HepG2 (cell line): ENCODE results near the gene CDCA4. TPM values are rescaled to one million over a fixed set of nuclear protein-coding genes. Genes with fewer than 3 reads are reported as not detected.

Source experiments
- ATAC-seq: fragments of 200-7000 bp; cut with Tn5 transposase; 3 replicates; pipeline ENCODE4 v1.9.1; 2020; ENCODE audit warnings: mild to moderate bottlenecking, moderate library complexity
- BruUV-seq: library from RNA; stranded (reverse); fragments of 400-500 nt; replicated peaks from 2 replicates; lab custom pipeline; 2021; lab: Mats Ljungman, UMichigan
- CTCF ChIA-PET: fragments of 300-600 bp; formaldehyde crosslinking; extraction: SDS; loops from one replicate; lab custom pipeline; 2021; ENCODE audit warnings: low total read pairs, inconsistent platforms, low intra/inter-chr PET ratio; lab: Yijun Ruan, JAX
- POLR2A ChIA-PET: fragments of 350-600 bp; sonication (Branson Sonifier 250); formaldehyde crosslinking; loops from one replicate; lab custom pipeline; 2020; ENCODE audit warnings: antibody characterized with exemption, inconsistent platforms; lab: Yijun Ruan, JAX
- DNase-seq: peaks from one replicate; pipeline ENCODE4 v3.0.0-alpha.2; 2015; ENCODE audit warnings: low spot score
- FAIRE-seq: peaks from 3 replicates; lab custom pipeline; 2011; peaks lifted over from hg19 to GRCh38; lab: Jason Lieb, UNC
- H2AFZ ChIP-seq: one replicate; pipeline ENCODE4 v1.6.1; 2011; ENCODE audit warnings: low read length, inconsistent platforms
- H3K27ac ChIP-seq: fragments of 300-600 bp; 3 replicates; pipeline ENCODE4 v1.8.0; 2011; ENCODE audit warnings: mixed run types, mild to moderate bottlenecking, mixed read lengths, low read length, inconsistent platforms; ENCODE audit not compliant: insufficient read depth; ENCODE audit errors: extremely low read length
- H3K27me3 ChIP-seq, 2 experiments: fragments of 200-600 bp in 1 of 2; 2 replicates in 1 of 2; 3 replicates in 1 of 2; pipeline versions ENCODE4 v1.6.0 to v1.8.0; 2011; ENCODE audit warnings: low read length in 2 of 2, mild to moderate bottlenecking in 2 of 2, moderate library complexity in 2 of 2, inconsistent platforms in 1 of 2; ENCODE audit not compliant: insufficient read depth in 2 of 2, control insufficient read depth in 1 of 2
- H3K36me3 ChIP-seq, 2 experiments: fragments of 200-600 bp in 1 of 2; replicated peaks in 1 of 2; 2 replicates in 1 of 2; 3 replicates in 1 of 2; pipeline versions ENCODE4 v1.5.1 to v1.8.0; 2011; ENCODE audit warnings: low read length in 2 of 2, inconsistent platforms in 1 of 2; ENCODE audit not compliant: insufficient read depth in 2 of 2, control insufficient read depth in 1 of 2
- H3K4me1 ChIP-seq: 2 replicates; pipeline ENCODE4 v1.5.1; 2012; ENCODE audit warnings: low read length, inconsistent platforms; ENCODE audit not compliant: insufficient read depth
- H3K4me2 ChIP-seq: 2 replicates; pipeline ENCODE4 v1.6.0; 2011; ENCODE audit warnings: low read depth, low read length, inconsistent platforms
- H3K4me3 ChIP-seq, 3 experiments: fragments of 200-600 bp in 1 of 3; sonication (generic), shearing (Covaris generic) in 1 of 3; replicated peaks in 1 of 3; 2 replicates each; pipeline ENCODE4 v1.5.1; 2011 to 2016; ENCODE audit warnings: low read length in 3 of 3, inconsistent platforms in 2 of 3, low read depth in 2 of 3, mild to moderate bottlenecking in 2 of 3, control low read depth in 1 of 3, mixed read lengths in 1 of 3; ENCODE audit not compliant: insufficient read depth in 1 of 3
- H3K79me2 ChIP-seq: one replicate; pipeline ENCODE4 v1.6.1; 2011; ENCODE audit warnings: low read length, inconsistent platforms; ENCODE audit not compliant: insufficient read depth
- H3K9ac ChIP-seq: 2 replicates; pipeline ENCODE4 v1.6.0; 2011; ENCODE audit warnings: mild to moderate bottlenecking, low read depth, low read length, inconsistent platforms; ENCODE audit not compliant: insufficient read depth
- H3K9me3 ChIP-seq: 2 replicates; pipeline ENCODE4 v1.5.1; 2012; ENCODE audit warnings: mild to moderate bottlenecking, low read length
- H4K20me1 ChIP-seq: 2 replicates; pipeline ENCODE4 v1.6.0; 2011; ENCODE audit warnings: inconsistent platforms, mild to moderate bottlenecking, low read length, moderate library complexity; ENCODE audit not compliant: insufficient read depth
- ATF1 ChIP-seq: IDR thresholded peaks from 2 replicates; pipeline ENCODE4 v1.6.1; 2016; ENCODE audit warnings: mild to moderate bottlenecking, control low read depth
- GABPB1 ChIP-seq: IDR thresholded peaks from 2 replicates; pipeline ENCODE4 v1.6.1; 2016; ENCODE audit warnings: mild to moderate bottlenecking, missing genetic modification reagents, moderate library complexity, missing compliant biosample characterization
- HMG20A ChIP-seq: IDR thresholded peaks from 2 replicates; pipeline ENCODE4 v1.6.1; 2016; ENCODE audit warnings: borderline replicate concordance
- NR3C1 ChIP-seq: sonication (generic); formaldehyde crosslinking; IDR thresholded peaks from 2 replicates; pipeline ENCODE4 v1.4.0; 2020; ENCODE audit warnings: missing genetic modification reagents
- NRL ChIP-seq: sonication (generic); formaldehyde crosslinking; IDR thresholded peaks from 2 replicates; pipeline ENCODE4 v1.5.0; 2020; ENCODE audit warnings: missing genetic modification reagents, mild to moderate bottlenecking, moderate library complexity, borderline replicate concordance
- PHF8 ChIP-seq: sonication (generic); formaldehyde crosslinking; IDR thresholded peaks from 2 replicates; pipeline ENCODE4 v1.5.0; 2020; ENCODE audit warnings: missing genetic modification reagents
- RBM22 ChIP-seq: fragments of 200-400 bp; formaldehyde crosslinking; optimal IDR thresholded peaks from 2 replicates; pipeline ENCODE3; 2017; ENCODE audit warnings: mild to moderate bottlenecking, low read length, moderate library complexity
- RELA ChIP-seq: sonication (generic); formaldehyde crosslinking; IDR thresholded peaks from 2 replicates; pipeline ENCODE4 v1.4.0; 2020; ENCODE audit warnings: missing genetic modification reagents
- SATB2 ChIP-seq: sonication (generic); formaldehyde crosslinking; IDR thresholded peaks from 2 replicates; pipeline ENCODE4 v1.5.0; 2020; ENCODE audit warnings: missing genetic modification reagents
- SMAD9 ChIP-seq: sonication (generic); formaldehyde crosslinking; IDR thresholded peaks from 2 replicates; pipeline ENCODE4 v1.5.1; 2020; ENCODE audit warnings: mild to moderate bottlenecking, missing genetic modification reagents
- ZBTB1 ChIP-seq: sonication (generic); formaldehyde crosslinking; IDR thresholded peaks from 2 replicates; pipeline ENCODE4 v1.4.0; 2020; ENCODE audit warnings: missing genetic modification reagents, borderline replicate concordance
- ZNF350 ChIP-seq: sonication (generic); formaldehyde crosslinking; IDR thresholded peaks from 2 replicates; pipeline ENCODE4 v1.4.0; 2020; ENCODE audit warnings: mild to moderate bottlenecking, low read depth, missing genetic modification reagents, borderline replicate concordance
- ZNF879 ChIP-seq: sonication (generic); formaldehyde crosslinking; IDR thresholded peaks from 2 replicates; pipeline ENCODE4 v1.8.1; 2023; ENCODE audit warnings: missing genetic modification reagents
- whole genome bisulfite sequencing: methylation state at CpG from one replicate; pipeline ENCODE4 v1.1.6; 2017; ENCODE audit warnings: low lambda C conversion rate; 5-methylcytosine and 5-hydroxymethylcytosine counted together
- in situ Hi-C: cut with HindIII; loops from 2 replicates; pipeline ENCODE4 v1.10.0; 2017; ENCODE audit warnings: low pct_unique_long_range_greater_than_20kb; ENCODE audit not compliant: extremely low pct_ligation_motif_present
- intact Hi-C: fragments of 100-400 bp; cut with micrococcal nuclease; formaldehyde crosslinking; loops from one replicate; pipeline ENCODE4 v1.10.0; 2022; ENCODE audit not compliant: unreplicated experiment
- polyA plus RNA-seq, 8 experiments: library from polyadenylated mRNA; depleted of rRNA in 3 of 8; stranded (reverse) in 7 of 8; unstranded in 1 of 8; fragments of >200 nt; fragmentation: Illumina TruSeq in 4 of 8; extraction: Trizol in 4 of 8; gene quantifications; 2 replicates each; pipeline versions ENCODE4 v1.2.1 to v1.2.3, GENCODE V29; 2011 to 2016; ENCODE audit warnings: low read depth in 4 of 8, missing spikeins in 1 of 8, mixed read lengths in 1 of 8; ENCODE audit not compliant: insufficient read depth in 1 of 8
- total RNA-seq, 5 experiments: library from RNA; depleted of rRNA; stranded (reverse); fragments of >200 nt; fragmentation: Illumina TruSeq; extraction: Trizol; gene quantifications; 2 replicates each; pipeline ENCODE4 v1.2.3, GENCODE V29; 2016; ENCODE audit warnings: low read depth in 1 of 5
- TF ChIP-seq, protein P1 (sequence below): sonication (generic); formaldehyde crosslinking; IDR thresholded peaks from 2 replicates; pipeline ENCODE4 v1.4.0; 2020; ENCODE audit warnings: mild to moderate bottlenecking, missing genetic modification reagents
- TF ChIP-seq, protein P2 (sequence below): sonication (generic); formaldehyde crosslinking; IDR thresholded peaks from 2 replicates; pipeline ENCODE4 v1.4.0; 2020; ENCODE audit warnings: missing genetic modification reagents, borderline replicate concordance
- TF ChIP-seq, protein P3 (sequence below): sonication (generic); formaldehyde crosslinking; IDR thresholded peaks from 2 replicates; pipeline ENCODE4 v1.4.0; 2020; ENCODE audit warnings: mild to moderate bottlenecking, missing genetic modification reagents, borderline replicate concordance

Gene CDCA4
- total and polyA plus RNA-seq, 2 of the 13 experiments (the other 11 are each of a cell fraction or from before 2014, with no cell fraction given), result 19.7 to 43.1 TPM

DNA sequence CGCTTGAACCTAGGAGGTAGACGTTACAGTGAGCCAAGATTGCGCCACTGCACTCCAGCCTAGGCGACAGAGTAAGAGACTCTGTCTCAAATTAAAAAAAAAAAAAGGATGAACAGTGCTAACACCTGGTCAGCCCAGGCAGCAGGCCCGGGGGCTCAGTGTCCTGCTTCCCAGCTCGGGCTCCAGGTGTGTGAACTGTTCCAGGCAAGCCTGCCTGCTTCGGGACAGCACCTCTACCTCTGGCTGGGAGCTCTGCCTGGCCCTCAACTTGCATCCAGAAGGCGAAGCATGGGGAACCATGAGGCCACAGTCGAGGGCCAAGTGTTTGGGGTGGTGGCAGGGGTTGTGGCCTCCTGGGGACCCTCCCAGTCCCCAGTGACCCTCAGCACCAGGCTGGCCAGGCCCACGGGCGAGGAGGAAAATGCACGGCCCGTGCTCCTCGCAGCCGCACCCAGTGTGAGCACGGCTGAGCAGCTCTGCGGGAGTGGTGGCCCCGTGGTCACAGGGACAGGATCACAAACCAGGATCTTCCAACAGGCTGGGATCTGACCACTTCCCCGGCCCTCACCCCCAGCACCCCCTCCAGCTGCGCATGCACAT, 15.5 kb downstream of the CDCA4 start:
- no peaks in the 10 kb centered on the region for H3K9me3 ChIP-seq
- no peak overlapping the region for H3K4me3 ChIP-seq
- H3K27me3 ChIP-seq, result no peaks in the 10 kb centered on the region
- intact Hi-C loops (no loop called here), in situ Hi-C loops (no loop called here)
- ATAC-seq, result peak; percentile 32
- ChIA-PET POLR2A (no interaction called here), CTCF (no interaction called here)
- no peak for TF ChIP-seq SMAD9
- no peak for TF ChIP-seq SATB2
- no peak for TF ChIP-seq GABPB1
- no peak for TF ChIP-seq NR3C1 (CRISPR knock-in tag)
- TF ChIP-seq NRL (CRISPR knock-in tag), result no peak
- TF ChIP-seq, protein P1, sequence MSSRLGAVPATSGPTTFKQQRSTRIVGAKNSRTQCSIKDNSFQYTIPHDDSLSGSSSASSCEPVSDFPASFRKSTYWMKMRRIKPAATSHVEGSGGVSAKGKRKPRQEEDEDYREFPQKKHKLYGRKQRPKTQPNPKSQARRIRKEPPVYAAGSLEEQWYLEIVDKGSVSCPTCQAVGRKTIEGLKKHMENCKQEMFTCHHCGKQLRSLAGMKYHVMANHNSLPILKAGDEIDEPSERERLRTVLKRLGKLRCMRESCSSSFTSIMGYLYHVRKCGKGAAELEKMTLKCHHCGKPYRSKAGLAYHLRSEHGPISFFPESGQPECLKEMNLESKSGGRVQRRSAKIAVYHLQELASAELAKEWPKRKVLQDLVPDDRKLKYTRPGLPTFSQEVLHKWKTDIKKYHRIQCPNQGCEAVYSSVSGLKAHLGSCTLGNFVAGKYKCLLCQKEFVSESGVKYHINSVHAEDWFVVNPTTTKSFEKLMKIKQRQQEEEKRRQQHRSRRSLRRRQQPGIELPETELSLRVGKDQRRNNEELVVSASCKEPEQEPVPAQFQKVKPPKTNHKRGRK (CRISPR knock-in tag), result no peak
- no peak for TF ChIP-seq RBM22
- no peak for TF ChIP-seq HMG20A (CRISPR knock-in tag)
- TF ChIP-seq, protein P2, sequence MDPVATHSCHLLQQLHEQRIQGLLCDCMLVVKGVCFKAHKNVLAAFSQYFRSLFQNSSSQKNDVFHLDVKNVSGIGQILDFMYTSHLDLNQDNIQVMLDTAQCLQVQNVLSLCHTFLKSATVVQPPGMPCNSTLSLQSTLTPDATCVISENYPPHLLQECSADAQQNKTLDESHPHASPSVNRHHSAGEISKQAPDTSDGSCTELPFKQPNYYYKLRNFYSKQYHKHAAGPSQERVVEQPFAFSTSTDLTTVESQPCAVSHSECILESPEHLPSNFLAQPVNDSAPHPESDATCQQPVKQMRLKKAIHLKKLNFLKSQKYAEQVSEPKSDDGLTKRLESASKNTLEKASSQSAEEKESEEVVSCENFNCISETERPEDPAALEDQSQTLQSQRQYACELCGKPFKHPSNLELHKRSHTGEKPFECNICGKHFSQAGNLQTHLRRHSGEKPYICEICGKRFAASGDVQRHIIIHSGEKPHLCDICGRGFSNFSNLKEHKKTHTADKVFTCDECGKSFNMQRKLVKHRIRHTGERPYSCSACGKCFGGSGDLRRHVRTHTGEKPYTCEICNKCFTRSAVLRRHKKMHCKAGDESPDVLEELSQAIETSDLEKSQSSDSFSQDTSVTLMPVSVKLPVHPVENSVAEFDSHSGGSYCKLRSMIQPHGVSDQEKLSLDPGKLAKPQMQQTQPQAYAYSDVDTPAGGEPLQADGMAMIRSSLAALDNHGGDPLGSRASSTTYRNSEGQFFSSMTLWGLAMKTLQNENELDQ, result no peak
- no peak for TF ChIP-seq PHF8 (CRISPR knock-in tag)
- TF ChIP-seq, protein P3, sequence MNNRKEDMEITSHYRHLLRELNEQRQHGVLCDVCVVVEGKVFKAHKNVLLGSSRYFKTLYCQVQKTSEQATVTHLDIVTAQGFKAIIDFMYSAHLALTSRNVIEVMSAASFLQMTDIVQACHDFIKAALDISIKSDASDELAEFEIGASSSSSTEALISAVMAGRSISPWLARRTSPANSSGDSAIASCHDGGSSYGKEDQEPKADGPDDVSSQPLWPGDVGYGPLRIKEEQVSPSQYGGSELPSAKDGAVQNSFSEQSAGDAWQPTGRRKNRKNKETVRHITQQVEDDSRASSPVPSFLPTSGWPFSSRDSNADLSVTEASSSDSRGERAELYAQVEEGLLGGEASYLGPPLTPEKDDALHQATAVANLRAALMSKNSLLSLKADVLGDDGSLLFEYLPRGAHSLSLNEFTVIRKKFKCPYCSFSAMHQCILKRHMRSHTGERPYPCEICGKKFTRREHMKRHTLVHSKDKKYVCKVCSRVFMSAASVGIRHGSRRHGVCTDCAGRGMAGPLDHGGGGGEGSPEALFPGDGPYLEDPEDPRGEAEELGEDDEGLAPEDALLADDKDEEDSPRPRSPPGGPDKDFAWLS, result no peak
- TF ChIP-seq ZNF350 (CRISPR knock-in tag), result no peak
- no peak for TF ChIP-seq ZBTB1 (CRISPR knock-in tag)
- TF ChIP-seq ZNF879 (CRISPR knock-in tag), result no peak
- TF ChIP-seq ATF1 (CRISPR knock-in tag), result no peak
- TF ChIP-seq RELA (CRISPR knock-in tag), result no peak
- H3K4me1 ChIP-seq, result no peaks in the 10 kb centered on the region
- no peak for DNase-seq
- no peak overlapping the region for H3K4me2 ChIP-seq
- H2AFZ ChIP-seq, result no peak overlapping the region
- no TSS peak for BruUV-seq
- no peaks in the 10 kb centered on the region for H3K79me2 ChIP-seq
- H4K20me1 ChIP-seq, result 0 out of 2 replicates have a peak, but pooled peaks cover 3% of the 10 kb centered on the region
- no peak overlapping the region for H3K9ac ChIP-seq
- 92% methylated on average over 11 of the region's 20 CpGs for WGBS
- FAIRE-seq, result no peak
- no peak overlapping the region for H3K27ac ChIP-seq
- peaks cover 6 to 14% of the 10 kb centered on the region in 2 experiments; a peak in 4 of 5 replicates for H3K36me3 ChIP-seq
